Activated naive CD4-positive, alpha-beta T cell treated with anti-CD3 and anti-CD28 coated beads, Interleukin-2, amount 50 U/mL, for 16 hours (primary cell): ENCODE measurements around the gene SLC25A38.
"Not testable (repeated sequence)": the region's sequence is repeated elsewhere in the genome, so short reads cannot be mapped to it uniquely, and the experiment has no call there.

ENCODE experiments used
- DNase-seq: peaks from one replicate; pipeline ENCODE4 v3.0.0-alpha.2; 2020

SLC25A38 gene

GRCh38 chr3:39408493-39409372 is 25.6 kb downstream of the SLC25A38 start:
- DNase-seq = peak; percentile 57

GRCh38 chr3:39409514-39410136 is 26.5 kb downstream of the SLC25A38 start:
- DNase-seq = no peak

GRCh38 chr3:39410893-39411292 is 27.7 kb downstream of the SLC25A38 start:
- DNase-seq = no peak

- DNase-seq = no peak
These were observed 29.6 kb downstream of the SLC25A38 start for GRCh38 chr3:39412668-39413260.

- DNase-seq = no peak
These were observed 30.7 kb downstream of the SLC25A38 start for GRCh38 chr3:39413691-39414420.

GRCh38 chr3:39414421-39414907 is 31.3 kb downstream of the SLC25A38 start:
- DNase-seq = peak; percentile 25

GRCh38 chr3:39415302-39415701 is 32.1 kb downstream of the SLC25A38 start:
- DNase-seq = not testable (repeated sequence)

GRCh38 chr3:39415983-39416382 is 32.8 kb downstream of the SLC25A38 start:
- peak; percentile 16 for DNase-seq

- not testable (repeated sequence) for DNase-seq
These were observed 33.8 kb downstream of the SLC25A38 start for GRCh38 chr3:39416998-39417397.

- DNase-seq = not testable (repeated sequence)
These were observed 35.5 kb downstream of the SLC25A38 start for GRCh38 chr3:39418556-39419225.

GRCh38 chr3:39419742-39420315 is 36.7 kb downstream of the SLC25A38 start:
- no peak for DNase-seq

- DNase-seq = no peak
These were observed 37.4 kb downstream of the SLC25A38 start for GRCh38 chr3:39420543-39420942.

- no peak for DNase-seq
These were observed 40.3 kb downstream of the SLC25A38 start for GRCh38 chr3:39423436-39423970.

- DNase-seq = no peak
These were observed 43.1 kb downstream of the SLC25A38 start for GRCh38 chr3:39426312-39426711.

- no peak for DNase-seq
These were observed 44.3 kb downstream of the SLC25A38 start for GRCh38 chr3:39427506-39427905.

GRCh38 chr3:39428745-39429201 is 45.6 kb downstream of the SLC25A38 start:
- no peak for DNase-seq

- DNase-seq = no peak
These were observed 46.3 kb downstream of the SLC25A38 start for GRCh38 chr3:39429466-39429865.

- DNase-seq = no peak
These were observed 49.2 kb downstream of the SLC25A38 start for GRCh38 chr3:39432342-39432741.

GRCh38 chr3:39433642-39434041 is 50.5 kb downstream of the SLC25A38 start:
- no peak for DNase-seq

- DNase-seq = no peak
These were observed 51.4 kb downstream of the SLC25A38 start for GRCh38 chr3:39434574-39434973.

GRCh38 chr3:39435006-39435748 is 52.0 kb downstream of the SLC25A38 start:
- DNase-seq = no peak
